H1 (cell line): ENCODE results near the gene GSDME. TPM values are rescaled to one million over a fixed set of nuclear protein-coding genes. Genes with fewer than 3 reads are reported as not detected.

Source experiments
- BRCA1 ChIP-seq: IDR thresholded peaks from 2 replicates; pipeline ENCODE4 v1.6.1; 2012; ENCODE audit warnings: low read depth, low read length, improper control_type of control experiment
- CHD2 ChIP-seq: IDR thresholded peaks from 2 replicates; pipeline ENCODE4 v1.6.1; 2012; ENCODE audit warnings: low read length, improper control_type of control experiment
- E2F6 ChIP-seq: IDR thresholded peaks from 2 replicates; pipeline ENCODE4 v1.6.1; 2012; ENCODE audit warnings: inconsistent platforms
- EP300 ChIP-seq, 2 experiments: IDR thresholded peaks; 1 replicate in 1 of 2; 2 replicates in 1 of 2; pipeline ENCODE4 v1.6.1; 2011 to 2012; ENCODE audit warnings: low read depth in 2 of 2, low read length in 2 of 2, mild to moderate bottlenecking in 2 of 2, borderline replicate concordance in 1 of 2, inconsistent platforms in 1 of 2, moderate library complexity in 1 of 2
- PHF8 ChIP-seq: fragments of 200-600 bp; sonication (generic); conservative IDR thresholded peaks from 2 replicates; pipeline ENCODE4 v1.7.1; 2012; ENCODE audit warnings: low read depth, mild to moderate bottlenecking, inconsistent platforms, low read length, moderate library complexity
- RXRA ChIP-seq: IDR thresholded peaks from 2 replicates; pipeline ENCODE4 v1.6.1; 2011; ENCODE audit warnings: low read depth, mild to moderate bottlenecking, low read length, moderate library complexity; ENCODE audit not compliant: insufficient read depth
- SIX5 ChIP-seq: IDR thresholded peaks from 2 replicates; pipeline ENCODE4 v1.6.1; 2011; ENCODE audit warnings: mild to moderate bottlenecking, low read depth, low read length
- SP2 ChIP-seq: IDR thresholded peaks from 2 replicates; pipeline ENCODE4 v1.6.1; 2012; ENCODE audit warnings: mild to moderate bottlenecking, low read length, inconsistent platforms
- polyA plus RNA-seq, 7 experiments: library from polyadenylated mRNA; depleted of rRNA in 3 of 7; stranded (reverse) in 5 of 7; unstranded in 2 of 7; fragments of >200 nt in 5 of 7; fragments of 200-250 nt in 2 of 7; gene quantifications; 1 replicate in 5 of 7; 2 replicates in 1 of 7; 4 replicates in 1 of 7; pipeline versions ENCODE4 v1.2.1 to v1.2.3, GENCODE V29; 2011 to 2013; ENCODE audit warnings: missing spikeins in 2 of 7, mixed read lengths in 2 of 7
- total RNA-seq: library from RNA; stranded (reverse); fragmentation: NEBNext Ultra II Directional; extraction: Animal tissue kit (Norgen Biotek cat#: 25700); gene quantifications from 2 replicates; pipeline ENCODE4 v1.2.1, GENCODE V29; 2021

Gene GSDME
- total and polyA plus RNA-seq, 2 of the 8 experiments (the other 6 are each of a cell fraction or from before 2014, with no cell fraction given) = 5.4 to 7.6 TPM

DNA sequence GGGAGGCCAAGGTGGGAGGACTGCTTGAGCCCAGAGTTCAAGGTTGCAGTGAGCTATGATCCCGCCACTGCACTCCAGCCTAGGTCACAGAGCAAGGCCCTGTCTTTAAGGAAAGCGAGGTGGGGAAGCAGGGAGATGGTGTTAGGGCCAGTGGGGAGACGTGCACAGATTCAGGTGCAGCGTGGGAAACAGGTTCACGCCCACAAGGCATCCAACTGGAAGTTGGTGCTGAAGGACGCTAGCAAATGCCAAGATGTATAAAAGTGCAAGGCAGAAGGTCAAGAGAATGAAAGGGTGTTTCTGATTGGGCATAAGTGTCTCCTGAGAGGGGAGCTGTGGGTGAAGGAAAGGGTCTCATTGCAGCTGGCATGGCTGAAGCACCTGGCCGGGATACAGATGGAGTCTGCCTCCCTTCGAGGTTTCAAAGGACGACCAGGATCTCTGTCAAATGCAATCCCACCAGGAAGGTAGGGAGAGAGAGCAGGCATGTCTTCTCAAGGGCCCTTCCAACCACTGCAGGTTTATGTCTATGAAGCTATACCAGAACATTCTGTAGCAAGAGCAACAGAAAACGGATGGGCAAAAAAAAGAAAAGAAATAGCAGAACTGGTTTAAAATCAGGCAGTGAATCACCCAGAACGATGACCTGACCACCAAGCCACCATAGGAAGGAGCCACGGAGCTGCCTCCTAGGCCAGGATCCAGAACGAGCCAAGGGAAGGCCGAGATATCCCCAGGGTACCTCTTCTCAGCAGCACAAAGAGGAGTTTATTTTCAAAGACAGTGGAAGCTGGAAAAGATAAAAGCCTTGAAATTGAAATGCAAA, 43.2 kb downstream of the GSDME start (continued):
- no peak for TF ChIP-seq PHF8
- no peak for TF ChIP-seq SP2
- no peak for TF ChIP-seq SIX5
- no peak for TF ChIP-seq E2F6
- TF ChIP-seq BRCA1 = no peak
- no peak for TF ChIP-seq EP300 (IDR thresholded peaks at IDR 0.05; ENCODE audit: borderline replicate concordance in 1 of 2, low read depth in 2 of 2, low read length in 2 of 2)
- no peak for TF ChIP-seq RXRA
- no peak for TF ChIP-seq CHD2
- TF ChIP-seq, all 59 proteins: peak for 0
